IMR-90 (cell line): Measurements from ENCODE around the gene VAV3. TPM values are rescaled to one million over a fixed set of nuclear protein-coding genes. Genes with fewer than 3 reads are reported as not detected.

Source experiments
- ATAC-seq: fragments of 200-7000 bp; cut with Tn5 transposase; 2 replicates; pipeline ENCODE4 v1.9.1; 2020; ENCODE audit warnings: low read depth, mild to moderate bottlenecking, moderate library complexity
- BruUV-seq: library from RNA; stranded (reverse); fragments of 400-500 nt; replicated peaks from 2 replicates; lab custom pipeline; 2021; lab: Mats Ljungman, UMichigan
- CTCF ChIA-PET: fragments of 300-600 bp; formaldehyde crosslinking; extraction: SDS; loops from one replicate; lab custom pipeline; 2021; ENCODE audit warnings: antibody characterized with exemption; lab: Yijun Ruan, JAX
- POLR2A ChIA-PET: fragments of 300-600 bp; sonication (Branson Sonifier 250); formaldehyde crosslinking; loops from one replicate; lab custom pipeline; 2022; ENCODE audit warnings: antibody characterized with exemption; ENCODE audit not compliant: unreplicated experiment; lab: Charles Lee
- DNase-seq: peaks from one replicate; pipeline ENCODE4 v3.0.0; 2013
- H2AFZ ChIP-seq: replicated peaks from 2 replicates; pipeline ENCODE3; 2013; ENCODE audit warnings: low read length, mild to moderate bottlenecking; ENCODE audit not compliant: poor library complexity
- H2AK5ac ChIP-seq: 2 replicates; pipeline ENCODE4 v1.6.1; 2013; ENCODE audit warnings: low read depth, low read length, inconsistent platforms
- H2AK9ac ChIP-seq: replicated peaks from 2 replicates; pipeline ENCODE3; 2013; ENCODE audit warnings: mild to moderate bottlenecking, low read depth, low read length, moderate library complexity; ENCODE audit not compliant: poor library complexity
- H2BK120ac ChIP-seq: 2 replicates; pipeline ENCODE4 v1.6.1; 2013; ENCODE audit warnings: low read depth, low read length, inconsistent platforms
- H2BK15ac ChIP-seq: 3 replicates; pipeline ENCODE4 v1.6.1; 2013; ENCODE audit warnings: low read depth, low read length, inconsistent platforms
- H2BK20ac ChIP-seq: 2 replicates; pipeline ENCODE4 v1.6.1; 2013; ENCODE audit warnings: low read depth, mild to moderate bottlenecking, inconsistent platforms, low read length, moderate library complexity
- H2BK5ac ChIP-seq: 2 replicates; pipeline ENCODE4 v1.6.1; 2013; ENCODE audit warnings: mild to moderate bottlenecking, low read depth, low read length, inconsistent platforms; ENCODE audit not compliant: poor library complexity, severe bottlenecking
- H3K14ac ChIP-seq: replicated peaks from 2 replicates; pipeline ENCODE4 v1.6.1; 2013; ENCODE audit warnings: low read depth, low read length, inconsistent platforms
- H3K18ac ChIP-seq: 2 replicates; pipeline ENCODE4 v1.6.1; 2013; ENCODE audit warnings: low read depth, low read length, control low read depth
- H3K23ac ChIP-seq: 2 replicates; pipeline ENCODE4 v1.6.1; 2013; ENCODE audit warnings: low read depth, low read length, inconsistent platforms
- H3K27ac ChIP-seq: 2 replicates; pipeline ENCODE4 v1.5.1; 2013; ENCODE audit warnings: mild to moderate bottlenecking, control low read depth, low read length; ENCODE audit not compliant: insufficient read depth
- H3K27me3 ChIP-seq: 2 replicates; pipeline ENCODE4 v1.6.1; 2013; ENCODE audit warnings: low read length; ENCODE audit not compliant: control insufficient read depth, insufficient read depth
- H3K36me3 ChIP-seq: 2 replicates; pipeline ENCODE4 v1.6.1; 2013; ENCODE audit warnings: low read length, mixed read lengths; ENCODE audit not compliant: control insufficient read depth, insufficient read depth
- H3K4ac ChIP-seq: 2 replicates; pipeline ENCODE4 v1.6.1; 2013; ENCODE audit warnings: low read depth, low read length, inconsistent platforms
- H3K4me1 ChIP-seq: 2 replicates; pipeline ENCODE4 v1.6.1; 2013; ENCODE audit warnings: low read length, mixed read lengths; ENCODE audit not compliant: control insufficient read depth, insufficient read depth
- H3K4me2 ChIP-seq: 2 replicates; pipeline ENCODE4 v1.6.1; 2013; ENCODE audit warnings: low read depth, mild to moderate bottlenecking, control low read depth, low read length, moderate library complexity
- H3K4me3 ChIP-seq: 2 replicates; pipeline ENCODE4 v1.5.1; 2013; ENCODE audit warnings: low read depth, mild to moderate bottlenecking, control low read depth, low read length, moderate library complexity; ENCODE audit not compliant: insufficient read depth
- H3K56ac ChIP-seq: 2 replicates; pipeline ENCODE4 v1.6.1; 2013; ENCODE audit warnings: low read length, inconsistent platforms; ENCODE audit not compliant: insufficient read depth; ENCODE audit errors: extremely low read depth
- H3K79me1 ChIP-seq, 2 experiments: 2 replicates each; pipeline ENCODE4 v1.6.1; 2013; ENCODE audit warnings: low read length in 2 of 2, inconsistent platforms in 1 of 2, low read depth in 1 of 2
- H3K9ac ChIP-seq: 2 replicates; pipeline ENCODE4 v1.6.1; 2013; ENCODE audit warnings: low read depth, low read length, control low read depth
- H3K9me1 ChIP-seq: 2 replicates; pipeline ENCODE4 v1.6.1; 2013; ENCODE audit warnings: low read length, inconsistent platforms; ENCODE audit not compliant: insufficient read depth
- H3K9me3 ChIP-seq: 2 replicates; pipeline ENCODE4 v1.6.1; 2013; ENCODE audit warnings: low read length; ENCODE audit not compliant: control insufficient read depth, insufficient read depth
- H4K20me1 ChIP-seq: 2 replicates; pipeline ENCODE4 v1.6.1; 2013; ENCODE audit warnings: low read length, inconsistent platforms; ENCODE audit not compliant: insufficient read depth
- H4K5ac ChIP-seq: 2 replicates; pipeline ENCODE4 v1.6.1; 2013; ENCODE audit warnings: mild to moderate bottlenecking, low read depth, low read length, control low read depth
- H4K8ac ChIP-seq, 2 experiments: 2 replicates each; pipeline ENCODE4 v1.6.1; 2013; ENCODE audit warnings: low read depth in 2 of 2, low read length in 2 of 2, control low read depth in 1 of 2, inconsistent platforms in 1 of 2
- H4K91ac ChIP-seq: 2 replicates; pipeline ENCODE4 v1.6.1; 2013; ENCODE audit warnings: low read depth, low read length, inconsistent platforms; ENCODE audit not compliant: insufficient read depth
- MXI1 ChIP-seq: IDR thresholded peaks from 2 replicates; pipeline ENCODE4 v1.6.1; 2012; ENCODE audit warnings: low read depth, mild to moderate bottlenecking, low read length, moderate library complexity, borderline replicate concordance
- RFX5 ChIP-seq: IDR thresholded peaks from 2 replicates; pipeline ENCODE4 v1.8.0; 2012; ENCODE audit warnings: low read depth, mild to moderate bottlenecking, low read length, moderate library complexity
- WGBS, 2 experiments: methylation state at CpG; one replicate each; pipeline versions ENCODE4 v1.1.5 to v1.1.7; 2013; ENCODE audit warnings: missing lambda C conversion rate in 2 of 2; ENCODE audit not compliant: insufficient read length in 1 of 2; ENCODE audit errors: extremely low coverage in 2 of 2; 5-methylcytosine and 5-hydroxymethylcytosine counted together
- dilution Hi-C: fragments of 300-500 bp; cut with HindIII; formaldehyde crosslinking; loops from one replicate; pipeline ENCODE4 v1.14.3; 2018; ENCODE audit warnings: low sequenced_read_pairs; ENCODE audit not compliant: unreplicated experiment
- in situ Hi-C: fragments of 300-500 bp; cut with MboI; formaldehyde crosslinking; loops from 3 replicates; pipeline ENCODE4 v1.14.3; 2019; ENCODE audit warnings: low sequenced_read_pairs, inconsistent platforms, mixed read lengths
- intact Hi-C: fragments of 100-400 bp; cut with micrococcal nuclease; formaldehyde crosslinking; loops from 2 replicates; pipeline ENCODE4 v1.10.0; 2022
- polyA plus RNA-seq, 3 experiments: library from polyadenylated mRNA; depleted of rRNA; stranded (reverse); fragments of >200 nt; gene quantifications; 2 replicates each; pipeline ENCODE4 v1.2.3, GENCODE V29; 2012; ENCODE audit warnings: low replicate concordance in 1 of 3
- total RNA-seq: library from RNA; depleted of rRNA; stranded (reverse); fragments of >200 nt; gene quantifications from 2 replicates; pipeline ENCODE4 v1.2.3, GENCODE V29; 2012
- TF ChIP-seq, protein P1 (sequence below): fragments of 150-350 bp; IDR thresholded peaks from 2 replicates; pipeline ENCODE4 v1.6.1; 2017; ENCODE audit warnings: mild to moderate bottlenecking, antibody characterized with exemption, low read length, low read depth

The VAV3 gene
- total and polyA plus RNA-seq, 2 of the 4 experiments (the other 2 are of a cell fraction): 0.12 to 0.18 TPM

DNA sequence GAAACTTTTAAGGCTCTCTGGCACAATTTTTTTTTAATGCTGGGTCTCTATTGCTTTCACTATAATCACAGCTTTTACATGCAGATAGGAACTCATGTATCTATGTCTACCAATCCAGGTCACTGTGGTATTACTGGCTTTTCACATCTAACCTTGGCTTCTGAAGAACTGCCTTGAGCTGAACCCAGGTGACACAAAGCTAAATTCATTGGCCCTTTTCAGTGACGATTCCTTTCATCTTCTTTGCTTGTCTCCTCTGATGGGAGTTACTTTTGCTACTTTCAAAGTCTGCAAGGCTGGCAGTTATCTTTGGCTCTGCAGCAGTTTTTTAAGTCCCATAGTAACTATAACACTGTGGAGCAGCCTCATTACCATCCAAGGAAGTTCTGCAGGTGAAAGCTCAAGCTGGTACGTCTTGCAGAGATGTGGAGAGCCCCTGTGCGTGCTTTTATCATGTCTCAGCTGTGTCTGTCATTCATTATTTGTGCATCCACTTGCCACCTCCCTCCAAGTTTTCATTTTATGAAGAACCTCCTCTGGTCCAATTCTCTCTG lies 364.3 kb downstream of the VAV3 start:
- Histone ChIP-seq H2BK20ac (no peak overlapping the region), H4K20me1 (no peaks in the 10 kb centered on the region), H3K9me3 (no peaks in the 10 kb centered on the region), H4K91ac (no peak overlapping the region), H3K23ac (no peak overlapping the region), H3K4me2 (no peak overlapping the region), H2AFZ (no peak overlapping the region), H3K9me1 (no peaks in the 10 kb centered on the region), H4K5ac (no peak overlapping the region), H2BK5ac (no peak overlapping the region), H4K8ac (no peak overlapping the region), H3K36me3 (no peaks in the 10 kb centered on the region), H3K14ac (no peak overlapping the region), H3K18ac (no peak overlapping the region), H3K4ac (no peak overlapping the region), H3K9ac (no peak overlapping the region), H3K27ac (no peak overlapping the region), H3K56ac (no peak overlapping the region), H2BK15ac (no peak overlapping the region), H2AK5ac (no peak overlapping the region), H3K27me3 (no peaks in the 10 kb centered on the region), H3K4me3 (no peak overlapping the region), H3K4me1 (no peaks in the 10 kb centered on the region), H3K79me1 (no peaks in the 10 kb centered on the region), H2AK9ac (no peak overlapping the region), H2BK120ac (no peak overlapping the region)
- ATAC-seq (no peak), DNase-seq (no peak)
- POLR2A ChIA-PET: no interaction called here
- no CpG with 5 or more reads among the region's 3 CpGs for WGBS, 2 experiments
- CTCF ChIA-PET: no interaction called here
- intact Hi-C loops: no loop called here
- no TSS peak for BruUV-seq
- in situ Hi-C loops: no loop called here
- dilution Hi-C loops: no loop called here
- TF ChIP-seq, protein P1, sequence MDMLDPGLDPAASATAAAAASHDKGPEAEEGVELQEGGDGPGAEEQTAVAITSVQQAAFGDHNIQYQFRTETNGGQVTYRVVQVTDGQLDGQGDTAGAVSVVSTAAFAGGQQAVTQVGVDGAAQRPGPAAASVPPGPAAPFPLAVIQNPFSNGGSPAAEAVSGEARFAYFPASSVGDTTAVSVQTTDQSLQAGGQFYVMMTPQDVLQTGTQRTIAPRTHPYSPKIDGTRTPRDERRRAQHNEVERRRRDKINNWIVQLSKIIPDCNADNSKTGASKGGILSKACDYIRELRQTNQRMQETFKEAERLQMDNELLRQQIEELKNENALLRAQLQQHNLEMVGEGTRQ: no peak
- no peak for TF ChIP-seq RFX5
- TF ChIP-seq MXI1: no peak
